OCI-LY3 (cell line): ENCODE data around the gene ITSN2.

Experiments used
- CTCF ChIP-seq: fragments of 200-600, 300-600 bp; sonication (generic); IDR thresholded peaks from 2 replicates; pipeline ENCODE4 v1.5.1; 2014; ENCODE audit warnings: antibody characterized with exemption, low read length, low read depth
- EZH2phosphoT487 ChIP-seq: fragments of 200-600 bp; shearing (Covaris generic); IDR thresholded peaks from 2 replicates; pipeline ENCODE4 v1.6.1; 2018; ENCODE audit warnings: antibody characterized with exemption, mixed run types, low read depth

DNA sequence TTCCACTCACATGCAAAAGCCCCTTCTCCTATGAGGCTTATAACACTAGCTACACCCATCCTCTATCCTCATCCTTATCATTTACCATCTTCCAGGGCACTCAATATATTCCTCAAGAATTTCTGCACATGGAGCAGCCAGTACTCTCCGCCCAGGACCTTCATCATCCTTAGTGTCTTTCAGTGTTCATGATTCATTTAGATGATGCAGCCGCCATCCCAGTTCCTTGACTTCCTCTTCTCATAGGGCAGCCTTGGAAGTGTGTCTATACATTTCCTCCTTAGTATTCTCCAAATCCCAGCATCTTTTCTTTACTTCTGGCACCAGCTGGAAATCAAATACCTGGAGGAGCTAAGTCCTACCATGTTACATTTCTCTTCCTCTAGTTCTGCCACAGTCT is 3.0 kb upstream of the ITSN2 start:
- TF ChIP-seq CTCF (no peak), EZH2phosphoT487 (no peak)
